LHCN-M2 (cell line): ENCODE measurements around the gene CELF2. TPM values are rescaled to one million over a fixed set of nuclear protein-coding genes. Genes with fewer than 3 reads are reported as not detected.
A peak's percentile ranks its signal among the peaks of the same experiment; 100 is the strongest.

Experiments used
- DNase-seq: peaks from one replicate; pipeline ENCODE4 v3.0.0-alpha.2; 2012; ENCODE audit warnings: low read depth
- total RNA-seq: library from RNA; depleted of rRNA; stranded (reverse); fragments of >200 nt; gene quantifications from 2 replicates; pipeline ENCODE4 v1.2.3, GENCODE V29; 2014

Gene CELF2
- total RNA-seq, 1 experiment from 2014 or later = 68.1 TPM

GRCh38 chr10:11297136-11297535 lies 279.5 kb downstream of the CELF2 start:
- no peak for DNase-seq

- peak; percentile 57 for DNase-seq
Measured at GRCh38 chr10:11298116-11298515, 280.4 kb downstream of the CELF2 start.

GRCh38 chr10:11299125-11299524 lies 281.5 kb downstream of the CELF2 start:
- DNase-seq = no peak

- DNase-seq = no peak
Measured at GRCh38 chr10:11300026-11300425, 282.4 kb downstream of the CELF2 start.

- DNase-seq = no peak
Measured at GRCh38 chr10:11300563-11300962, 282.9 kb downstream of the CELF2 start.

GRCh38 chr10:11301571-11302111 lies 284.0 kb downstream of the CELF2 start:
- DNase-seq = no peak

GRCh38 chr10:11302181-11302580 lies 284.5 kb downstream of the CELF2 start:
- DNase-seq = no peak

- DNase-seq = no peak
Measured at GRCh38 chr10:11303361-11304170, 285.9 kb downstream of the CELF2 start.

GRCh38 chr10:11304906-11305585 lies 287.4 kb downstream of the CELF2 start:
- no peak for DNase-seq

GRCh38 chr10:11305825-11306593 lies 288.3 kb downstream of the CELF2 start:
- DNase-seq = no peak

- DNase-seq = no peak
Measured at GRCh38 chr10:11307004-11307403, 289.3 kb downstream of the CELF2 start.

GRCh38 chr10:11307937-11308336 lies 290.3 kb downstream of the CELF2 start:
- no peak for DNase-seq

GRCh38 chr10:11311027-11311426 lies 293.4 kb downstream of the CELF2 start:
- DNase-seq = no peak

- no peak for DNase-seq
Measured at GRCh38 chr10:11313463-11313862, 295.8 kb downstream of the CELF2 start.

GRCh38 chr10:11317936-11318670 lies 300.4 kb downstream of the CELF2 start:
- no peak for DNase-seq

- no peak for DNase-seq
Measured at GRCh38 chr10:11318826-11319598, 301.3 kb downstream of the CELF2 start.

GRCh38 chr10:11319990-11320602 lies 302.4 kb downstream of the CELF2 start:
- no peak for DNase-seq

- DNase-seq = no peak
Measured at GRCh38 chr10:11320809-11321520, 303.3 kb downstream of the CELF2 start.

GRCh38 chr10:11322698-11323097 lies 305.0 kb downstream of the CELF2 start:
- DNase-seq = peak; percentile 33
